K562 (cell line): ENCODE data around the gene DNAAF1. TPM values are rescaled to one million over a fixed set of nuclear protein-coding genes. Genes with fewer than 3 reads are reported as not detected.

Experiments
- ATAC-seq: fragments of 200-7000 bp; cut with Tn5 transposase; 3 replicates; pipeline ENCODE4 v1.9.1; 2020; ENCODE audit warnings: moderate library complexity
- BruUV-seq: library from RNA; stranded (reverse); fragments of 400-500 nt; replicated peaks from 2 replicates; lab custom pipeline; 2021; lab: Mats Ljungman, UMichigan
- CTCF ChIA-PET: fragments of 300-600 bp; formaldehyde crosslinking; extraction: SDS; loops from one replicate; lab custom pipeline; 2021; ENCODE audit warnings: low intra/inter-chr PET ratio; lab: Yijun Ruan, JAX
- POLR2A ChIA-PET: fragments of 300-600, 350-650 bp; sonication (Branson Sonifier 250); formaldehyde crosslinking; extraction: SDS; loops from one replicate; lab custom pipeline; 2021; ENCODE audit warnings: antibody characterized with exemption, inconsistent platforms; lab: Yijun Ruan, JAX
- DNase-seq, 4 experiments: peaks; one replicate each; pipeline versions ENCODE4 v3.0.0 to v3.0.0-alpha.2; 2011 to 2018; ENCODE audit warnings: low spot score in 3 of 4, mixed read lengths in 3 of 4; ENCODE audit errors: extremely low read depth in 1 of 4
- FAIRE-seq: peaks from 2 replicates; lab custom pipeline; 2011; peaks lifted over from hg19 to GRCh38; lab: Jason Lieb, UNC
- H2AFZ ChIP-seq: 2 replicates; pipeline ENCODE4 v1.6.0; 2011; ENCODE audit warnings: low read depth, low read length, control low read depth, inconsistent platforms
- H3K27ac ChIP-seq: fragments of 200-600 bp; 3 replicates; pipeline ENCODE4 v1.8.0; 2011; ENCODE audit warnings: low read depth, mild to moderate bottlenecking, control low read depth, inconsistent platforms, low read length, moderate library complexity, mixed read lengths; ENCODE audit errors: extremely low read depth
- H3K27me3 ChIP-seq, 2 experiments: fragments of 300-600 bp in 1 of 2; 2 replicates in 1 of 2; 3 replicates in 1 of 2; pipeline versions ENCODE4 v1.6.0 to v1.8.0; 2011; ENCODE audit warnings: inconsistent platforms in 2 of 2, low read length in 2 of 2, mild to moderate bottlenecking in 1 of 2, mixed read lengths in 1 of 2, moderate library complexity in 1 of 2; ENCODE audit not compliant: control insufficient read depth in 2 of 2, insufficient read depth in 2 of 2
- H3K36me3 ChIP-seq: fragments of 300-600 bp; 3 replicates; pipeline ENCODE4 v1.8.0; 2011; ENCODE audit warnings: mild to moderate bottlenecking, low read length, inconsistent platforms; ENCODE audit not compliant: control insufficient read depth, insufficient read depth
- H3K4me1 ChIP-seq, 2 experiments: fragments of 200-600 bp in 1 of 2; replicated peaks in 1 of 2; 2 replicates in 1 of 2; 3 replicates in 1 of 2; pipeline versions ENCODE4 v1.5.1 to v1.8.0; 2011; ENCODE audit warnings: inconsistent platforms in 2 of 2, low read length in 2 of 2, mild to moderate bottlenecking in 1 of 2, mixed read lengths in 1 of 2, moderate library complexity in 1 of 2; ENCODE audit not compliant: control insufficient read depth in 2 of 2, insufficient read depth in 2 of 2
- H3K4me2 ChIP-seq: 2 replicates; pipeline ENCODE4 v1.6.1; 2011; ENCODE audit warnings: low read length, control low read depth, inconsistent platforms, mixed read lengths; ENCODE audit not compliant: insufficient read depth
- H3K4me3 ChIP-seq: fragments of 200-600 bp; sonication (generic), shearing (Covaris generic); 2 replicates; pipeline ENCODE4 v1.5.1; 2016; ENCODE audit warnings: control low read depth, inconsistent platforms
- H3K79me2 ChIP-seq: fragments of 200-600 bp; 3 replicates; pipeline ENCODE4 v1.8.0; 2011; ENCODE audit warnings: low read length, inconsistent platforms; ENCODE audit not compliant: control insufficient read depth, insufficient read depth
- H3K9ac ChIP-seq, 2 experiments: 2 replicates each; pipeline versions ENCODE4 v1.6.0 to v1.6.1; 2011; ENCODE audit warnings: low read depth in 2 of 2, low read length in 2 of 2, control low read depth in 1 of 2, inconsistent platforms in 1 of 2, mild to moderate bottlenecking in 1 of 2, mixed read lengths in 1 of 2; ENCODE audit not compliant: insufficient read depth in 1 of 2
- H3K9me1 ChIP-seq: one replicate; pipeline ENCODE4 v1.6.0; 2011; ENCODE audit warnings: inconsistent platforms, mild to moderate bottlenecking, low read length, moderate library complexity; ENCODE audit not compliant: control insufficient read depth, insufficient read depth
- H3K9me3 ChIP-seq: replicated peaks from 2 replicates; pipeline ENCODE4 v1.5.1; 2011; ENCODE audit warnings: low read depth, low read length, inconsistent platforms; ENCODE audit not compliant: control insufficient read depth, insufficient read depth
- H4K20me1 ChIP-seq: replicated peaks from 2 replicates; pipeline ENCODE4 v1.6.1; 2011; ENCODE audit warnings: low read length, inconsistent platforms, mixed read lengths; ENCODE audit not compliant: control insufficient read depth, insufficient read depth
- KDM5B ChIP-seq: fragments of 200-600 bp; sonication (generic); IDR thresholded peaks from 2 replicates; pipeline ENCODE4 v1.6.1; 2012; ENCODE audit warnings: low read depth, mild to moderate bottlenecking, moderate library complexity, low read length, control low read depth, inconsistent platforms; ENCODE audit not compliant: insufficient replicate concordance
- MTA3 ChIP-seq: fragments of 450-650 bp; formaldehyde crosslinking; IDR thresholded peaks from 2 replicates; pipeline ENCODE4 v1.6.1; 2017; ENCODE audit warnings: mild to moderate bottlenecking, borderline replicate concordance
- NEUROD1 ChIP-seq: fragments of 150-350 bp; IDR thresholded peaks from 2 replicates; pipeline ENCODE4 v1.6.1; 2014; ENCODE audit warnings: borderline replicate concordance, low read length, low read depth; ENCODE audit not compliant: partially characterized antibody
- PKNOX1 ChIP-seq: fragments of 450-650 bp; IDR thresholded peaks from 2 replicates; pipeline ENCODE4 v1.6.1; 2016
- RBFOX2 ChIP-seq: fragments of 200-400 bp; formaldehyde crosslinking; IDR thresholded peaks from 2 replicates; pipeline ENCODE4 v1.6.1; 2017; ENCODE audit warnings: low read depth, mild to moderate bottlenecking, low read length, moderate library complexity
- SMARCA4 ChIP-seq: fragments of 450-650 bp; IDR thresholded peaks from 2 replicates; pipeline ENCODE4 v1.6.1; 2016
- STAG1 ChIP-seq: sonication (generic); formaldehyde crosslinking; IDR thresholded peaks from 2 replicates; pipeline ENCODE4 v1.5.0; 2020; ENCODE audit warnings: missing genetic modification reagents, borderline replicate concordance
- TOE1 ChIP-seq, 2 experiments: fragments of 450-650 bp in 1 of 2; sonication (generic) in 1 of 2; formaldehyde crosslinking in 1 of 2; IDR thresholded peaks; 2 replicates each; pipeline versions ENCODE4 v1.7.1 to v1.8.0; 2016 to 2022; ENCODE audit warnings: borderline replicate concordance in 2 of 2, mild to moderate bottlenecking in 2 of 2, antibody characterized with exemption in 1 of 2, inconsistent platforms in 1 of 2, low read depth in 1 of 2, missing genetic modification reagents in 1 of 2, moderate library complexity in 1 of 2
- ZBTB2 ChIP-seq: fragments of 450-650 bp; IDR thresholded peaks from 2 replicates; pipeline ENCODE4 v1.6.1; 2016; ENCODE audit warnings: antibody characterized with exemption
- ZKSCAN1 ChIP-seq: fragments of 150-350 bp; IDR thresholded peaks from 2 replicates; pipeline ENCODE4 v1.6.1; 2016; ENCODE audit warnings: low read depth, low read length
- WGBS: fragments of 100-300 bp; shearing (Covaris generic); methylation state at CpG from one replicate; pipeline ENCODE4 v1.1.6; 2016; ENCODE audit warnings: low coverage, mixed read lengths; ENCODE audit not compliant: insufficient coverage; ENCODE audit errors: missing lambda C conversion rate; 5-methylcytosine and 5-hydroxymethylcytosine counted together
- in situ Hi-C: fragments of 300-500 bp; cut with MboI; formaldehyde crosslinking; loops from 4 replicates; pipeline ENCODE4 v1.15.0; 2018; ENCODE audit warnings: inconsistent platforms, mixed read lengths
- intact Hi-C: fragments of 100-400 bp; cut with micrococcal nuclease; formaldehyde crosslinking; loops from 2 replicates; pipeline ENCODE4 v1.14.2; 2022
- polyA plus RNA-seq, 8 experiments: library from polyadenylated mRNA; depleted of rRNA in 4 of 8; stranded (reverse) in 5 of 8; unstranded in 3 of 8; fragments of >200 nt; fragmentation: Nextera tagmentation in 2 of 8; fragmentation: Illumina TruSeq in 1 of 8; extraction: Ambion mirVana in 2 of 8; extraction: Trizol in 1 of 8; gene quantifications; 2 replicates each; pipeline versions ENCODE4 v1.2.1 to v1.2.3, GENCODE V29; 2011 to 2014; ENCODE audit warnings: inconsistent platforms in 1 of 8, missing spikeins in 1 of 8
- total RNA-seq, 7 experiments: library from RNA; depleted of rRNA in 6 of 7; stranded (reverse); fragments of >200 nt in 6 of 7; fragmentation: Illumina TruSeq in 2 of 7; extraction: Trizol in 2 of 7; gene quantifications; 2 replicates each; pipeline versions ENCODE4 v1.2.1 to v1.2.3, GENCODE V29; 2011 to 2021; ENCODE audit warnings: low replicate concordance in 1 of 7
- TF ChIP-seq, protein P1 (sequence below): sonication (generic); formaldehyde crosslinking; IDR thresholded peaks from 2 replicates; pipeline ENCODE4 v1.8.0; 2022; ENCODE audit warnings: missing genetic modification reagents, mild to moderate bottlenecking, moderate library complexity, borderline replicate concordance
- TF ChIP-seq, protein P2 (sequence below): fragments of 200-400 bp; formaldehyde crosslinking; IDR thresholded peaks from 2 replicates; pipeline ENCODE4 v1.6.1; 2017; ENCODE audit warnings: mild to moderate bottlenecking, low read depth, low read length, moderate library complexity
- TF ChIP-seq, protein P3 (sequence below): fragments of 250-450 bp; sonication (Bioruptor Pico); IDR thresholded peaks from 2 replicates; pipeline ENCODE4 v1.4.0; 2020; ENCODE audit warnings: mild to moderate bottlenecking

Gene DNAAF1
- total and polyA plus RNA-seq, 9 of the 15 experiments (the other 6 are each of a cell fraction or from before 2014, with no cell fraction given): 0.01 TPM; not detected in 8

DNA sequence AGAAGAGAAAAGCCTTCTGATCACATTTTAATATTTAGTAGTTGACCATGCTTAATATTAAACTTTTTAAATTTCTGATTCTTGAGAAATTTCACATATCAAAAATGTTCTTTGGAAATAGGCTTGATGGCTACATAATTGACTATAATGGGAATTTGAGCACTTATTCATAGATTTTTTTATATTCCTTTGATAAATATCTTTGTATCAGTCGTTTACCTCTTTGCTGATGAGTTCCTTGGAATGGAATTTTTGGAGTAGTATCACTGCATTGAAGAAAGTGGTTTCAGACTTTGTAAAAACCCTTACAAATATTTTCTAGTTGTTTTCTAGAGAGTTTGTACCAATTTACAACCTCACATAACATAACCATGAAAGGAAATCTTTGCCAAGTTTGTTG is 14.7 kb downstream of the DNAAF1 start (continued):
- TF ChIP-seq TOE1 (IDR thresholded peaks at IDR 0.05; ENCODE audit: borderline replicate concordance) (no peak), TOE1 (CRISPR knock-in tag; IDR thresholded peaks at IDR 0.05; ENCODE audit: borderline replicate concordance, low read depth) (no peak), ZBTB2 (no peak)

- no peaks in the 10 kb centered on the region for H3K9me3 ChIP-seq
- no peak overlapping the region for H2AFZ ChIP-seq
- intact Hi-C loops: no loop called here
- 3% methylated on average over 10 of the region's 10 CpGs for WGBS
- ChIA-PET POLR2A (interaction anchor here (0.5 to 1.6 kb wide), 5 partner anchors 9 to 111 kb away, joined by 3 to 6 read pairs (median 3); no protein-coding TSS in a partner anchor), CTCF (no interaction called here)
- H3K9ac ChIP-seq: no peak overlapping the region
- in situ Hi-C loops: no loop called here
- FAIRE-seq (no peak), DNase-seq (no peak), ATAC-seq (no peak; the same call in 2 of the 3 replicates)
- H3K4me2 ChIP-seq: no peak overlapping the region
- no TSS peak for BruUV-seq
- H3K4me1 ChIP-seq: peaks cover 0 to 4% of the 10 kb centered on the region in 2 experiments; a peak in 1 of 5 replicates
- H3K79me2 ChIP-seq: no peaks in the 10 kb centered on the region
- no peaks in the 10 kb centered on the region for H4K20me1 ChIP-seq
- H3K27ac ChIP-seq: no peak overlapping the region
- no peak overlapping the region for H3K4me3 ChIP-seq
- no peaks in the 10 kb centered on the region for H3K36me3 ChIP-seq
- peaks cover 57 to 65% of the 10 kb centered on the region in 2 experiments for H3K27me3 ChIP-seq
- TF ChIP-seq, protein P1, sequence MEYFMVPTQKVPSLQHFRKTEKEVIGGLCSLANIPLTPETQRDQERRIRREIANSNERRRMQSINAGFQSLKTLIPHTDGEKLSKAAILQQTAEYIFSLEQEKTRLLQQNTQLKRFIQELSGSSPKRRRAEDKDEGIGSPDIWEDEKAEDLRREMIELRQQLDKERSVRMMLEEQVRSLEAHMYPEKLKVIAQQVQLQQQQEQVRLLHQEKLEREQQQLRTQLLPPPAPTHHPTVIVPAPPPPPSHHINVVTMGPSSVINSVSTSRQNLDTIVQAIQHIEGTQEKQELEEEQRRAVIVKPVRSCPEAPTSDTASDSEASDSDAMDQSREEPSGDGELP (CRISPR knock-in tag): no peak
- TF ChIP-seq, protein P2, sequence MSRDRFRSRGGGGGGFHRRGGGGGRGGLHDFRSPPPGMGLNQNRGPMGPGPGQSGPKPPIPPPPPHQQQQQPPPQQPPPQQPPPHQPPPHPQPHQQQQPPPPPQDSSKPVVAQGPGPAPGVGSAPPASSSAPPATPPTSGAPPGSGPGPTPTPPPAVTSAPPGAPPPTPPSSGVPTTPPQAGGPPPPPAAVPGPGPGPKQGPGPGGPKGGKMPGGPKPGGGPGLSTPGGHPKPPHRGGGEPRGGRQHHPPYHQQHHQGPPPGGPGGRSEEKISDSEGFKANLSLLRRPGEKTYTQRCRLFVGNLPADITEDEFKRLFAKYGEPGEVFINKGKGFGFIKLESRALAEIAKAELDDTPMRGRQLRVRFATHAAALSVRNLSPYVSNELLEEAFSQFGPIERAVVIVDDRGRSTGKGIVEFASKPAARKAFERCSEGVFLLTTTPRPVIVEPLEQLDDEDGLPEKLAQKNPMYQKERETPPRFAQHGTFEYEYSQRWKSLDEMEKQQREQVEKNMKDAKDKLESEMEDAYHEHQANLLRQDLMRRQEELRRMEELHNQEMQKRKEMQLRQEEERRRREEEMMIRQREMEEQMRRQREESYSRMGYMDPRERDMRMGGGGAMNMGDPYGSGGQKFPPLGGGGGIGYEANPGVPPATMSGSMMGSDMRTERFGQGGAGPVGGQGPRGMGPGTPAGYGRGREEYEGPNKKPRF: no peak
- TF ChIP-seq KDM5B (no peak), RBFOX2 (no peak), NEUROD1 (no peak), SMARCA4 (no peak), ZKSCAN1 (no peak), MTA3 (no peak), PKNOX1 (no peak), STAG1 (CRISPR knock-in tag) (no peak)
- TF ChIP-seq, protein P3, sequence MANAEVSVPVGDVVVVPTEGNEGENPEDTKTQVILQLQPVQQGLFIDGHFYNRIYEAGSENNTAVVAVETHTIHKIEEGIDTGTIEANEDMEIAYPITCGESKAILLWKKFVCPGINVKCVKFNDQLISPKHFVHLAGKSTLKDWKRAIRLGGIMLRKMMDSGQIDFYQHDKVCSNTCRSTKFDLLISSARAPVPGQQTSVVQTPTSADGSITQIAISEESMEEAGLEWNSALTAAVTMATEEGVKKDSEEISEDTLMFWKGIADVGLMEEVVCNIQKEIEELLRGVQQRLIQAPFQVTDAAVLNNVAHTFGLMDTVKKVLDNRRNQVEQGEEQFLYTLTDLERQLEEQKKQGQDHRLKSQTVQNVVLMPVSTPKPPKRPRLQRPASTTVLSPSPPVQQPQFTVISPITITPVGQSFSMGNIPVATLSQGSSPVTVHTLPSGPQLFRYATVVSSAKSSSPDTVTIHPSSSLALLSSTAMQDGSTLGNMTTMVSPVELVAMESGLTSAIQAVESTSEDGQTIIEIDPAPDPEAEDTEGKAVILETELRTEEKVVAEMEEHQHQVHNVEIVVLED (CRISPR knock-in tag): no peak
- no peaks in the 10 kb centered on the region for H3K9me1 ChIP-seq
These were observed 15.9 kb downstream of the DNAAF1 start for GRCh38 chr16:84161037-84161436.
